GM12801 (cell line): ENCODE measurements around the gene DSG3.

Experiments used
- TF ChIP-seq, protein P1 (sequence below): IDR thresholded peaks from one replicate; pipeline ENCODE4 v1.5.1; 2011; ENCODE audit warnings: control low read depth; ENCODE audit not compliant: insufficient read length; ENCODE audit errors: extremely low read depth

The DSG3 gene

DNA sequence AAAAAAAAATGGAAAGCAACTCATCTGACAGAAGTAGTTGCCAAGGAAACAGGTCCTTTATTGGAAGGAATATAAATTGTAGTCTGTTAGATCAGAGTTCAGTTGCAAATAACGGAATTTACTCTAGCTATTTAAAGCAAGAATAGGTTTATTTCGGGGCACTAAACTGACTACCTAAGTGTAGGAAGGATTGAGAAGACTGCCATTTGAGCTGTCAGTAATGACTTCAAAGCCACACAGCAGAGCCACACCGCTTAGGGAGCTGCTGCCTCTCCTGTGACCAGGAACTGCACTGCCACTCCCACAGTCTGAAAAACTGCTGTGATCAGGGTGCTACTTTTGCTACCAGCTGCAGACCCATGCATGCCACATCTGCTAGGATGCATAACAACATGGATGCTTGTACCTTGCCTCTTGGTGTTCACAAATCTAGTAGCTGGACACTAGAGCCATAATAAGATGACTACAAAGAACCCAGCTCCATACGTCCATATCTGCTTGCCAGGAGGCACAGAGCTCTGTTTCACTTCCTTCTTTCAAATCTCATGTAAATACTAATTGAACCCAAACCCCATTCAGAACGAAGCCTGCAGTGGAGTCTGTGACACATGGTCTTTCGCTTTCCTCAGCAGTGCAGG, 52.6 kb downstream of the DSG3 start:
- TF ChIP-seq, protein P1, sequence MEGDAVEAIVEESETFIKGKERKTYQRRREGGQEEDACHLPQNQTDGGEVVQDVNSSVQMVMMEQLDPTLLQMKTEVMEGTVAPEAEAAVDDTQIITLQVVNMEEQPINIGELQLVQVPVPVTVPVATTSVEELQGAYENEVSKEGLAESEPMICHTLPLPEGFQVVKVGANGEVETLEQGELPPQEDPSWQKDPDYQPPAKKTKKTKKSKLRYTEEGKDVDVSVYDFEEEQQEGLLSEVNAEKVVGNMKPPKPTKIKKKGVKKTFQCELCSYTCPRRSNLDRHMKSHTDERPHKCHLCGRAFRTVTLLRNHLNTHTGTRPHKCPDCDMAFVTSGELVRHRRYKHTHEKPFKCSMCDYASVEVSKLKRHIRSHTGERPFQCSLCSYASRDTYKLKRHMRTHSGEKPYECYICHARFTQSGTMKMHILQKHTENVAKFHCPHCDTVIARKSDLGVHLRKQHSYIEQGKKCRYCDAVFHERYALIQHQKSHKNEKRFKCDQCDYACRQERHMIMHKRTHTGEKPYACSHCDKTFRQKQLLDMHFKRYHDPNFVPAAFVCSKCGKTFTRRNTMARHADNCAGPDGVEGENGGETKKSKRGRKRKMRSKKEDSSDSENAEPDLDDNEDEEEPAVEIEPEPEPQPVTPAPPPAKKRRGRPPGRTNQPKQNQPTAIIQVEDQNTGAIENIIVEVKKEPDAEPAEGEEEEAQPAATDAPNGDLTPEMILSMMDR, result no peak

GRCh38 chr18:31503011-31503410, 55.5 kb downstream of the DSG3 start:
- TF ChIP-seq, protein P1, result no peak

DNA sequence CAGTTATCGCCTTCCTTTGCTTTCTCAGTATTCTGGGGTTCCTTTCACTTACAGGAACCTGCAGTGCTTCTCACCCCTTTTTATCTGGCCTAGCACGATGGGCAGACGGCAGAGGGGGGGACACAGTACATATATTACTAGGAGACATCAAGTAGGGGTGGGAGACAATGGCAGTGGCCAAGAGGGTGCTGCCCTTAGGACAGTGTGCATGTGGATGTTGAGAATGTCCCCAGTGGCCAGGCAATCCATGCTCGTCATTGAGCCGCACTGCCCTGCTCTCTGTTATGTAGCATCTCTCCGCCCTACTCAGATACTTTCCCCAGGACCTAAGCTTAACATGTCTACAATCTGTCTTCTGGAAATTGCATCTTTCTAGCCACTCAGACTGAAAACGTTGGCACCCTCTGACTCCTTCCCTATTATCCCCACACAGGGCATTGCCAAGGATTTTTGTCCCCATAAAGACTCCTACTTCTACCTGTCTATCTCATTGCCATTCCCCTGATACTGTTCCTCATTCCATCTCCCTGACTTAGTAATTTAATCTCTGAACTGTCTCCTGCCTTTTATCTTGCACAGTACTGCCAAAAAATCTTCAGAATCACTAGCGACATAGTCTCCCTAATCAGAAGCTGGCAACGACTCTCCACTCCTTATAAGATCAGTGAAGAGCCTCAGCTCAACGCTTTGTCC, 57.1 kb downstream of the DSG3 start:
- TF ChIP-seq, protein P1, result no peak

DNA sequence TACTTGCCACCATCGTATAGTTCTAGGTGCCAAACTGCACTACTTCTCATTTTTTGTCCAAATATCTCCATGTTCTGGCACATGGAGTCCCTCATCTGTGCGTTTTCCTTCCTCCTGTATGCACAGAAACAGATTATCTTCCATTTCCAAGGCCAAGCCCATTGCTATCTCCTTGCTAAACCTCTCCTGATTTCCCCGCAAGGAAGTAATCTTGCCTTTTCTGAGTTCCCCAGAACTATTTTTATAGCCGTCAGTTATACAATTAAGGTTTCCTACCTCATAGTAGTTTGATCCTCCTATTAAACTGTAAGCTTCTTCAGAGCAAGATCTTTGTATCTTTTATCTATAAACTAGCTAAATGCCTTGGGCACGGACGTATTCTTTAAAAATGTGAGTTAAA, 57.6 kb downstream of the DSG3 start:
- TF ChIP-seq, protein P1, result no peak

DNA sequence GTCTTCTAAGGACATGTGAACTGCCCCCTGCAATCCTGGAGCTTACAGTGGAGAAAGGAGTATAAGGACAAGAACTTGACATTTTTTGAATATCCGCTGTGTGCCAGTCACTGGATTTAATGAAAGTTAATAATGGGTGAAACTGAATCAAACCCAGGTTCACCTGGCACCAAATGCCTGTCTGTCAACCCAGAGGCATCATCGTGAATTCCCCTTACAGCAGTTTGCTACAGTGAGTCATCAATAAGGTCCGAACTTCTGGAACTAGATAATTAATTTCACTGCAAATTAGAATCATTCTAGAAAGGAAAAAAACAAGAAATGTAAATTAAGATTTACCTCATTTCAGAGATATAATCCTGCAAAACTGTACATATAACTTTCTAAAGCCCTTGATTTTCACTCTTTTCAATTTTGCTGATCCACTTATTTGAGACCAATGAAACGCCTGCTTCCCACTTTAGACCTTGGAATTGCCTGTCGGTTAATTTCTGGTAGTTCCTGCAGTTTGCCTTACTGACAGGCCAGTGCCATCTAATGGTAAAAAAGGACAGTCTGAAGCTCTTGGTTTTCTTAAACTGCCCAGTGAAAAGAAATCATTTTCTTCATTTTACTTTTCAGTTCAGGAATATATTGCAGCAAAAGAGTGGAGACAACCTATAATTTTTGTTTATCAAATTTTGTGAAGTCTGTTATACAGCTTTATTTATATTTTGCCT, 58.6 kb downstream of the DSG3 start:
- TF ChIP-seq, protein P1, result no peak

DNA sequence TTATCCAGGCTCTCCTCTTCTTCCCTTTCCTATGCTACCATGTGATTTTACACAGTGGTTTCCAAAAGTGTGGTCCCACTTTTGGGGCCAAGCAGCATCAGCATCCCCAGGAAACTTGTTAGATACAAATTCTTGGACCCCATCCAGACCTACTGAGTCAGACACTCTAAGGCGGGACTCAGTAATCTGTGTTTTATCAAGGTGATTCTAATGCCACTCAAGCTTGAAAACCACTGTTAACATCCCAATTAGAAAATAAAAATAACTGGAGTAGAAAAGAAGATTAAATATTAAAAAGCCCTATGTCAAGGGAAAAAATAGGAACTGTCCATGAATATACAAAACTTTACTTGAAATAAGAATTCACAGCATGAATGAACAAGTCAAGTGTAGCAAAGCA, 61.2 kb downstream of the DSG3 start:
- TF ChIP-seq, protein P1, result no peak

DNA sequence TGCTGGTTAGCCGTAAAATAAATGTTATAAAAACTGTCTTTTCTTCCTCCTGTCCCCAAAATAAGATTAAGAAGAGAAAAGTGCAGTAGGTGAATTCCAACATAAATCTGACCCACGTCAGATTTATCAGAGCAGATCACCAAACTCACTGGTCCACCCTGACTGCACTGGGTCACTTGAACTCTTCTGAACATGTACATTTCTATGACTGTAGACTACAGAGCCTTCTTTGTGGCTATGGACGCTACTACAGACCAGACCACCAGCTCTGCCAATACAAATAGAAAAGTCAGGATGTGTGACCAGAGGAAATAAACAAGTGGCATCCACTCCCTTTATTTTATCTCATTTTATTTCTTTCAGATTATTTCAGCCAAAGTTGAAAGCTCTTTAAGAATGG, 62.0 kb downstream of the DSG3 start:
- TF ChIP-seq, protein P1, result no peak
